Endothelial cell of umbilical vein (primary cell): ENCODE results near the gene TOP1. TPM values are rescaled to one million over a fixed set of nuclear protein-coding genes. Genes with fewer than 3 reads are reported as not detected.

ENCODE experiments used
- BruUV-seq: library from RNA; stranded (reverse); fragments of 400-500 nt; replicated peaks from 2 replicates; lab custom pipeline; 2021; lab: Mats Ljungman, UMichigan
- CTCF ChIA-PET: fragments of 300-600, 350-600 bp; sonication (Branson Sonifier 250); formaldehyde crosslinking; loops from one replicate; lab custom pipeline; 2021; ENCODE audit warnings: antibody characterized with exemption, inconsistent platforms; lab: Charles Lee
- POLR2A ChIA-PET: fragments of 300-600, 350-600 bp; sonication (Branson Sonifier 250); formaldehyde crosslinking; loops from one replicate; lab custom pipeline; 2021; ENCODE audit warnings: antibody characterized with exemption, inconsistent platforms; lab: Charles Lee
- DNase-seq: peaks from one replicate; pipeline ENCODE4 v3.0.0-alpha.2; 2011; ENCODE audit warnings: low read depth, low spot score
- FAIRE-seq: peaks from 2 replicates; lab custom pipeline; 2011; peaks lifted over from hg19 to GRCh38; lab: Jason Lieb, UNC
- H2AFZ ChIP-seq: 2 replicates; pipeline ENCODE4 v1.6.0; 2012; ENCODE audit warnings: low read depth, low read length, control low read depth, inconsistent platforms
- H3K27ac ChIP-seq: 2 replicates; pipeline ENCODE4 v1.5.1; 2011; ENCODE audit warnings: low read depth, mild to moderate bottlenecking, control low read depth, low read length, moderate library complexity; ENCODE audit not compliant: insufficient read depth
- H3K27me3 ChIP-seq, 2 experiments: 2 replicates each; pipeline versions ENCODE4 v1.6.0 to v1.6.1; 2011; ENCODE audit warnings: low read length in 2 of 2, mixed read lengths in 1 of 2; ENCODE audit not compliant: control insufficient read depth in 2 of 2, insufficient read depth in 2 of 2
- H3K36me3 ChIP-seq, 2 experiments: 2 replicates in 1 of 2; 3 replicates in 1 of 2; pipeline ENCODE4 v1.5.1; 2011; ENCODE audit warnings: low read length in 2 of 2, mild to moderate bottlenecking in 1 of 2, moderate library complexity in 1 of 2; ENCODE audit not compliant: control insufficient read depth in 2 of 2, insufficient read depth in 2 of 2; ENCODE audit errors: extremely low read depth in 1 of 2
- H3K4me1 ChIP-seq: 3 replicates; pipeline ENCODE4 v1.5.1; 2011; ENCODE audit warnings: mild to moderate bottlenecking, low read length; ENCODE audit not compliant: control insufficient read depth, insufficient read depth; ENCODE audit errors: extremely low read depth
- H3K4me2 ChIP-seq: 2 replicates; pipeline ENCODE4 v1.6.1; 2011; ENCODE audit warnings: low read length, control low read depth, mixed read lengths; ENCODE audit not compliant: insufficient read depth
- H3K4me3 ChIP-seq, 3 experiments: fragments of 200-600 bp in 1 of 3; sonication (generic), shearing (Covaris generic) in 1 of 3; replicated peaks in 1 of 3; 2 replicates each; pipeline ENCODE4 v1.5.1; 2011 to 2016; ENCODE audit warnings: control low read depth in 3 of 3, low read length in 3 of 3, mild to moderate bottlenecking in 2 of 3, inconsistent platforms in 1 of 3, low read depth in 1 of 3, moderate library complexity in 1 of 3; ENCODE audit not compliant: insufficient read depth in 1 of 3
- H3K79me2 ChIP-seq: 2 replicates; pipeline ENCODE4 v1.6.0; 2012; ENCODE audit warnings: low read length, inconsistent platforms; ENCODE audit not compliant: control insufficient read depth, insufficient read depth
- H3K9ac ChIP-seq: replicated peaks from 2 replicates; pipeline ENCODE3; 2011; ENCODE audit warnings: low read length, control low read depth; ENCODE audit not compliant: insufficient read depth; ENCODE audit errors: extremely low read depth
- H3K9me1 ChIP-seq: replicated peaks from 3 replicates; pipeline ENCODE4 v1.6.0; 2011; ENCODE audit warnings: mild to moderate bottlenecking, low read length; ENCODE audit not compliant: control insufficient read depth, insufficient read depth; ENCODE audit errors: extremely low read depth
- H3K9me3 ChIP-seq: replicated peaks from 2 replicates; pipeline ENCODE4 v1.5.1; 2012; ENCODE audit warnings: low read length, inconsistent platforms; ENCODE audit not compliant: control insufficient read depth, insufficient read depth
- H4K20me1 ChIP-seq: replicated peaks from 2 replicates; pipeline ENCODE3; 2011; ENCODE audit warnings: mild to moderate bottlenecking, low read length; ENCODE audit not compliant: control insufficient read depth, insufficient read depth; ENCODE audit errors: extremely low read depth
- EZH2 ChIP-seq: IDR thresholded peaks from 2 replicates; pipeline ENCODE4 v1.6.1; 2012; ENCODE audit warnings: borderline replicate concordance, low read depth, mild to moderate bottlenecking, moderate library complexity, low read length, inconsistent platforms; ENCODE audit not compliant: severe bottlenecking
- JUN ChIP-seq: IDR thresholded peaks from 2 replicates; pipeline ENCODE4 v1.6.1; 2011; ENCODE audit warnings: borderline replicate concordance, low read depth; ENCODE audit not compliant: insufficient read length, insufficient read depth
- MYC ChIP-seq: IDR thresholded peaks from one replicate; pipeline ENCODE4 v1.6.1; 2011; ENCODE audit warnings: mild to moderate bottlenecking, low read depth, low read length
- POLR2A ChIP-seq: IDR thresholded peaks from 2 replicates; pipeline ENCODE4 v1.6.1; 2012; ENCODE audit warnings: low read depth, mild to moderate bottlenecking, control low read depth, low read length
- POLR2AphosphoS5 ChIP-seq: IDR thresholded peaks from 2 replicates; pipeline ENCODE4 v1.6.1; 2012; ENCODE audit warnings: low read depth, mild to moderate bottlenecking, control low read depth, low read length, moderate library complexity; ENCODE audit not compliant: insufficient read depth
- dilution Hi-C: fragments of 300-500 bp; cut with MboI; formaldehyde crosslinking; loops from one replicate; pipeline ENCODE4 v1.15.0; 2019; ENCODE audit warnings: low sequenced_read_pairs; ENCODE audit not compliant: extremely low pct_ligation_motif_present
- intact Hi-C: fragments of 100-400 bp; cut with micrococcal nuclease; formaldehyde crosslinking; loops from one replicate; pipeline ENCODE4 v1.10.0; 2022
- polyA plus RNA-seq, 4 experiments: library from polyadenylated mRNA; depleted of rRNA in 3 of 4; stranded (reverse) in 3 of 4; unstranded in 1 of 4; fragments of >200 nt; gene quantifications; 2 replicates each; pipeline versions ENCODE4 v1.2.1 to v1.2.3, GENCODE V29; 2011 to 2012; ENCODE audit warnings: missing spikeins in 1 of 4
- total RNA-seq: library from RNA; stranded (reverse); gene quantifications from 2 replicates; pipeline ENCODE4 v1.2.3, GENCODE V29; 2021

The TOP1 gene
- total and polyA plus RNA-seq, 2 donors (not counting 3 experiments of a cell fraction or from before 2014, with no cell fraction given): 7.0 to 77.4 TPM

- Histone ChIP-seq H3K9ac (no peak overlapping the region), H3K27ac (no peak overlapping the region), H3K4me3 (no peak overlapping the region), H2AFZ (no peak overlapping the region), H3K27me3 (no peaks in the 10 kb centered on the region), H3K4me1 (no peaks in the 10 kb centered on the region), H3K4me2 (no peak overlapping the region), H4K20me1 (peaks cover 15% of the 10 kb centered on the region), H3K36me3 (no peaks in the 10 kb centered on the region), H3K9me1 (no peaks in the 10 kb centered on the region), H3K79me2 (peaks cover 98% of the 10 kb centered on the region), H3K9me3 (no peaks in the 10 kb centered on the region)
- TF ChIP-seq MYC (no peak), JUN (no peak)
- FAIRE-seq (no peak), DNase-seq (no peak)
- ChIA-PET POLR2A (no interaction called here), CTCF (interaction anchor here (1.3 to 4.4 kb wide), 5 partner anchors 9 to 54 kb away, joined by 3 to 23 read pairs (median 3); no protein-coding TSS in a partner anchor)
- no TSS peak for BruUV-seq
- intact Hi-C loops: no loop called here
- dilution Hi-C loops: no loop called here
Observed at GRCh38 chr20:41040855-41041254, 12.2 kb downstream of the TOP1 start.

GRCh38 chr20:41041693-41042092 lies 13.1 kb downstream of the TOP1 start:
- Histone ChIP-seq H3K4me2 (no peak overlapping the region), H3K4me3 (no peak overlapping the region), H3K9ac (no peak overlapping the region), H3K9me3 (no peaks in the 10 kb centered on the region), H3K79me2 (peaks cover 98% of the 10 kb centered on the region), H3K36me3 (no peaks in the 10 kb centered on the region), H3K27me3 (no peaks in the 10 kb centered on the region), H2AFZ (no peak overlapping the region), H4K20me1 (peaks cover 10% of the 10 kb centered on the region), H3K9me1 (no peaks in the 10 kb centered on the region), H3K27ac (no peak overlapping the region), H3K4me1 (no peaks in the 10 kb centered on the region)
- ChIA-PET CTCF (interaction anchor here (0.7 to 1.3 kb wide), 3 partner anchors 50 to 655 kb away, joined by 3 read pairs; no protein-coding TSS in a partner anchor), POLR2A (interaction anchor here (0.7 kb wide), 1 partner anchor 55 kb away, joined by 4 read pairs; no protein-coding TSS in a partner anchor)
- dilution Hi-C loops: no loop called here
- TF ChIP-seq POLR2A (no peak), POLR2AphosphoS5 (no peak), MYC (no peak), EZH2 (no peak)
- no TSS peak for BruUV-seq
- DNase-seq: no peak
- FAIRE-seq: no peak
- intact Hi-C loops: no loop called here
